Mesendoderm (in vitro differentiated cells): ENCODE results near the gene TCERG1.

Experiments
- DNase-seq: peaks from one replicate; pipeline ENCODE4 v3.0.0; 2013
- H2AK5ac ChIP-seq: 2 replicates; pipeline ENCODE4 v1.6.1; 2013; ENCODE audit warnings: low read length, inconsistent platforms
- H2BK120ac ChIP-seq: 2 replicates; pipeline ENCODE4 v1.6.1; 2013; ENCODE audit warnings: low read depth, mild to moderate bottlenecking, low read length, moderate library complexity, mixed read lengths
- H2BK15ac ChIP-seq: replicated peaks from 2 replicates; pipeline ENCODE4 v1.6.1; 2013; ENCODE audit warnings: low read depth, mild to moderate bottlenecking, moderate library complexity
- H2BK5ac ChIP-seq: 2 replicates; pipeline ENCODE4 v1.6.1; 2013; ENCODE audit warnings: low read length, inconsistent platforms
- H3K18ac ChIP-seq: 2 replicates; pipeline ENCODE4 v1.6.1; 2013; ENCODE audit warnings: mild to moderate bottlenecking, low read length, mixed read lengths
- H3K23ac ChIP-seq: one replicate; pipeline ENCODE4 v1.6.1; 2013; ENCODE audit warnings: low read length
- H3K27ac ChIP-seq: 2 replicates; pipeline ENCODE4 v1.5.1; 2013; ENCODE audit warnings: low read depth, mild to moderate bottlenecking, inconsistent platforms, low read length, moderate library complexity
- H3K27me3 ChIP-seq: 2 replicates; pipeline ENCODE4 v1.6.1; 2013; ENCODE audit warnings: low read length, control low read depth, mild to moderate bottlenecking, inconsistent platforms; ENCODE audit not compliant: insufficient read depth, poor library complexity
- H3K36me3 ChIP-seq: 2 replicates; pipeline ENCODE4 v1.6.1; 2013; ENCODE audit warnings: low read length, inconsistent platforms; ENCODE audit not compliant: control insufficient read depth, insufficient read depth
- H3K4ac ChIP-seq: one replicate; pipeline ENCODE4 v1.6.1; 2013; ENCODE audit warnings: low read depth, mild to moderate bottlenecking, low read length, moderate library complexity
- H3K4me1 ChIP-seq: 2 replicates; pipeline ENCODE4 v1.6.1; 2013; ENCODE audit warnings: low read depth, low read length, inconsistent platforms; ENCODE audit not compliant: control insufficient read depth
- H3K4me2 ChIP-seq: 2 replicates; pipeline ENCODE4 v1.6.1; 2013; ENCODE audit warnings: low read length
- H3K4me3 ChIP-seq: 2 replicates; pipeline ENCODE4 v1.5.1; 2013; ENCODE audit warnings: mild to moderate bottlenecking, low read length
- H3K56ac ChIP-seq: one replicate; pipeline ENCODE4 v1.6.1; 2013; ENCODE audit warnings: low read length
- H3K79me1 ChIP-seq: 2 replicates; pipeline ENCODE4 v1.6.1; 2013; ENCODE audit warnings: low read length, inconsistent platforms
- H3K79me2 ChIP-seq: 2 replicates; pipeline ENCODE4 v1.6.1; 2013; ENCODE audit warnings: mild to moderate bottlenecking, low read length; ENCODE audit not compliant: control insufficient read depth, insufficient read depth
- H3K9ac ChIP-seq: 2 replicates; pipeline ENCODE4 v1.6.1; 2013; ENCODE audit warnings: low read length, inconsistent platforms
- H4K5ac ChIP-seq: one replicate; pipeline ENCODE4 v1.6.1; 2013; ENCODE audit warnings: low read length
- H4K8ac ChIP-seq: one replicate; pipeline ENCODE4 v1.6.1; 2013; ENCODE audit warnings: low read depth, mild to moderate bottlenecking, control low read depth, low read length, moderate library complexity
- WGBS: extraction: QIAGEN DNeasy Blood & Tissue Kit; methylation state at CpG from one replicate; pipeline ENCODE4 v1.1.7; 2013; ENCODE audit warnings: low lambda C conversion rate, missing lambda C conversion rate; ENCODE audit not compliant: insufficient coverage; ENCODE audit errors: extremely low coverage; 5-methylcytosine and 5-hydroxymethylcytosine counted together

The TCERG1 gene

GRCh38 chr5:146490089-146490843 is 43.1 kb downstream of the TCERG1 start:
- no peak overlapping the region for H3K27ac ChIP-seq
- H3K36me3 ChIP-seq: no peaks in the 10 kb centered on the region
- no peak overlapping the region for H3K56ac ChIP-seq
- no peak overlapping the region for H3K4me2 ChIP-seq
- no peak overlapping the region for H2AK5ac ChIP-seq
- no peak overlapping the region for H2BK15ac ChIP-seq
- H4K5ac ChIP-seq: no peak overlapping the region
- H2BK5ac ChIP-seq: no peak overlapping the region
- H3K4me3 ChIP-seq: no peak overlapping the region
- no peak overlapping the region for H3K18ac ChIP-seq
- DNase-seq: no peak
- H3K4ac ChIP-seq: no peak overlapping the region
- H2BK120ac ChIP-seq: no peak overlapping the region
- H3K27me3 ChIP-seq: no peaks in the 10 kb centered on the region
- H3K23ac ChIP-seq: no peak overlapping the region
- no peaks in the 10 kb centered on the region for H3K4me1 ChIP-seq
- no peaks in the 10 kb centered on the region for H3K79me2 ChIP-seq
- no peak overlapping the region for H3K9ac ChIP-seq
- no peaks in the 10 kb centered on the region for H3K79me1 ChIP-seq
- H4K8ac ChIP-seq: no peak overlapping the region
- WGBS: no CpG with 5 or more reads among the region's 3 CpGs

DNA sequence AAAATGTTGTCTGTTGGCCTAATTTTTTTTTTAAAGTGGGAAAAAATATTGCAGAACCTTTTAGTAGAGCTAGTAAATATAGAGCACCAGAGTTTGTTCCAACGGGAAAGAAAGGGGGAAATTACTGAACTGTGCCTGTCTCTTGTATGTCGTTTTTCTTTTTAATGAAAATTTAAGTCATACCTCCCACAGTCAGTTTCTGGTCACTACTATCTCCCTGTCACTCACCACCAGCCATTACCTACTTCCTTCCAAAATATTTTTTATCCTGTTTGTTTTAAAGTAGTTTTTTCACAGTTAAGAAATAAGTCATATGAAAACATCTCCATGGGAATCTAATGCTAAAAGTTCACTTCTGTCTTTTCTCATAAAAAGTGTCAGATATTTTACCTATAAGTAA is 47.5 kb downstream of the TCERG1 start:
- WGBS: no CpG with 5 or more reads among the region's 2 CpGs

GRCh38 chr5:146499680-146500079 is 52.5 kb downstream of the TCERG1 start:
- H3K4me2 ChIP-seq: no peak overlapping the region
- no peak overlapping the region for H2BK120ac ChIP-seq
- H3K18ac ChIP-seq: no peak overlapping the region
- H2AK5ac ChIP-seq: no peak overlapping the region
- H2BK15ac ChIP-seq: no peak overlapping the region
- no peak overlapping the region for H3K4ac ChIP-seq
- no peak overlapping the region for H2BK5ac ChIP-seq
- no peak for DNase-seq
- peaks cover 1% of the 10 kb centered on the region for H3K36me3 ChIP-seq
- no peaks in the 10 kb centered on the region for H3K4me1 ChIP-seq
- no peak overlapping the region for H3K23ac ChIP-seq
- no CpG with 5 or more reads among the region's 4 CpGs for WGBS
- H4K5ac ChIP-seq: no peak overlapping the region
- H3K9ac ChIP-seq: no peak overlapping the region
- no peaks in the 10 kb centered on the region for H3K79me2 ChIP-seq
- no peaks in the 10 kb centered on the region for H3K27me3 ChIP-seq
- no peaks in the 10 kb centered on the region for H3K79me1 ChIP-seq
- H3K56ac ChIP-seq: no peak overlapping the region
- no peak overlapping the region for H4K8ac ChIP-seq
- no peak overlapping the region for H3K4me3 ChIP-seq
- no peak overlapping the region for H3K27ac ChIP-seq

More for the DNA sequence above, 47.5 kb downstream of the TCERG1 start:
- no peaks in the 10 kb centered on the region for H3K4me1 ChIP-seq
- H4K5ac ChIP-seq: no peak overlapping the region
- no peak overlapping the region for H3K4me2 ChIP-seq
- no peak for DNase-seq
- no peaks in the 10 kb centered on the region for H3K27me3 ChIP-seq
- H3K4me3 ChIP-seq: no peak overlapping the region
- no peak overlapping the region for H3K9ac ChIP-seq
- H3K4ac ChIP-seq: no peak overlapping the region
- H2AK5ac ChIP-seq: no peak overlapping the region
- H4K8ac ChIP-seq: no peak overlapping the region
- H3K79me1 ChIP-seq: no peaks in the 10 kb centered on the region
- H2BK15ac ChIP-seq: no peak overlapping the region
- no peak overlapping the region for H3K18ac ChIP-seq
- H2BK5ac ChIP-seq: no peak overlapping the region
- no peak overlapping the region for H3K27ac ChIP-seq
- H3K36me3 ChIP-seq: peaks cover 1% of the 10 kb centered on the region
- H3K79me2 ChIP-seq: no peaks in the 10 kb centered on the region
- no peak overlapping the region for H2BK120ac ChIP-seq
- H3K23ac ChIP-seq: no peak overlapping the region
- no peak overlapping the region for H3K56ac ChIP-seq

DNA sequence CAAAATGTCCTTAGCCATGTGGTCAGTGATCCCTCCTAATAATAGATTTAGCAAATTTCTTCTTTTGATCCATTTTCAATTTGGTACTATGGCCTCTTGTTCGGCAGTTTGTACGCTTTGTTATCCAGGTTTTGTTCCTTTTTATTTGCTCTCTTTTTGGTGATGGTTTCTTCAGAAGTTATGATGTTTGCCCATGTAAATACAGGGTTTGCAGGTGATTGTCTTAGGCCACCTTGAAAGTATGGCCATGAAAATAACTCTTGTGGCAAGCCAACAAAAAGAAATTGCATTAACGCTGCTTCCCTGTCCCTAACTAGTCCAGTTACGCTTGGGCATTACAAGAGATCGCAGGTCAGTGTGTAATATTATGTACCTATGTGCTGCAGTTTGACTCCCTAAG is 60.3 kb downstream of the TCERG1 start:
- Histone ChIP-seq H3K4me2 (no peak overlapping the region), H3K4ac (no peak overlapping the region), H3K9ac (no peak overlapping the region), H2BK15ac (no peak overlapping the region), H2BK5ac (no peak overlapping the region), H3K18ac (no peak overlapping the region), H4K8ac (no peak overlapping the region), H3K4me1 (no peaks in the 10 kb centered on the region), H3K36me3 (peaks cover 4% of the 10 kb centered on the region), H3K27me3 (no peaks in the 10 kb centered on the region), H2AK5ac (no peak overlapping the region), H3K23ac (no peak overlapping the region), H4K5ac (no peak overlapping the region), H3K79me1 (no peaks in the 10 kb centered on the region), H3K4me3 (no peak overlapping the region), H3K27ac (no peak overlapping the region), H3K56ac (no peak overlapping the region), H2BK120ac (no peak overlapping the region), H3K79me2 (no peaks in the 10 kb centered on the region)
- no CpG with 5 or more reads among the region's 5 CpGs for WGBS
- DNase-seq: no peak

DNA sequence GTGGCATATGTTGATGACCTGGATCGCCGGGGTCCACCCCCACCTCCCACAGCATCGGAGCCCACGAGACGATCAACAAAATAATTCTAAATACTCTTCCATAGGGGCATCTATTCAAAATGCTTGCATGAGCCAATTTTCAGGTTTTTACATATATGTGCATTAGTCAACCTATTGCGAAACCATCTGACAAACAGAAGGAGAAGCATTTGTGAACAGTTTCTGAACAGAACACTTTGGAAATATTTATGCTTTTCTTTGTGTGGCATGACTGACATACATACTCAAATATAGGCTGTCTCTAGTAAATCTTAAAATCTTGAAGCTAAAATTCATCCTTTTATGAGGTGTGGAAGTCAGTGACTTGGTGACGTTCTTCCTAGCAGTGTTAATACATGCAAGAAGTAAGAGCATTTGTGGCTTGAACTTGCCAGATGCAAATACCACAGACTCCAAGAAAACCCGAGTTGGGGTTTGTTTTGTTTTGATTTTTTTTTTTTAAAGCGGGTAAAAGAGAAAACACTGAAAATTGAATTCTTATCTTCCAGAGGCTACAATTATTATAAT is 63.5 kb downstream of the TCERG1 start:
- Histone ChIP-seq H2BK120ac (no peak overlapping the region), H2BK15ac (no peak overlapping the region), H3K4me3 (no peak overlapping the region), H3K23ac (no peak overlapping the region), H3K79me1 (no peaks in the 10 kb centered on the region), H3K4ac (no peak overlapping the region), H3K27ac (no peak overlapping the region), H3K79me2 (no peaks in the 10 kb centered on the region), H2BK5ac (no peak overlapping the region), H3K56ac (no peak overlapping the region), H3K27me3 (no peaks in the 10 kb centered on the region), H2AK5ac (no peak overlapping the region), H3K4me1 (peaks cover 3% of the 10 kb centered on the region), H4K8ac (no peak overlapping the region), H3K9ac (no peak overlapping the region), H3K4me2 (no peak overlapping the region), H3K36me3 (peaks cover 2% of the 10 kb centered on the region), H3K18ac (no peak overlapping the region), H4K5ac (no peak overlapping the region)
- no CpG with 5 or more reads among the region's 9 CpGs for WGBS
- no peak for DNase-seq

GRCh38 chr5:146513462-146513861 is 66.3 kb downstream of the TCERG1 start:
- Histone ChIP-seq H4K5ac (no peak overlapping the region), H2AK5ac (no peak overlapping the region), H3K4ac (no peak overlapping the region), H3K9ac (no peak overlapping the region), H3K27ac (no peak overlapping the region), H3K4me3 (no peak overlapping the region), H3K56ac (no peak overlapping the region), H2BK120ac (no peak overlapping the region), H3K23ac (no peak overlapping the region), H2BK15ac (no peak overlapping the region), H3K18ac (no peak overlapping the region), H3K36me3 (no peaks in the 10 kb centered on the region), H3K79me1 (no peaks in the 10 kb centered on the region), H3K79me2 (no peaks in the 10 kb centered on the region), H4K8ac (no peak overlapping the region), H3K27me3 (no peaks in the 10 kb centered on the region), H3K4me2 (no peak overlapping the region), H3K4me1 (peaks cover 7% of the 10 kb centered on the region), H2BK5ac (no peak overlapping the region)
- no CpG with 5 or more reads among the region's 2 CpGs for WGBS
- no peak for DNase-seq
